ENCODE measurements around the gene CEP170B.

DNA sequence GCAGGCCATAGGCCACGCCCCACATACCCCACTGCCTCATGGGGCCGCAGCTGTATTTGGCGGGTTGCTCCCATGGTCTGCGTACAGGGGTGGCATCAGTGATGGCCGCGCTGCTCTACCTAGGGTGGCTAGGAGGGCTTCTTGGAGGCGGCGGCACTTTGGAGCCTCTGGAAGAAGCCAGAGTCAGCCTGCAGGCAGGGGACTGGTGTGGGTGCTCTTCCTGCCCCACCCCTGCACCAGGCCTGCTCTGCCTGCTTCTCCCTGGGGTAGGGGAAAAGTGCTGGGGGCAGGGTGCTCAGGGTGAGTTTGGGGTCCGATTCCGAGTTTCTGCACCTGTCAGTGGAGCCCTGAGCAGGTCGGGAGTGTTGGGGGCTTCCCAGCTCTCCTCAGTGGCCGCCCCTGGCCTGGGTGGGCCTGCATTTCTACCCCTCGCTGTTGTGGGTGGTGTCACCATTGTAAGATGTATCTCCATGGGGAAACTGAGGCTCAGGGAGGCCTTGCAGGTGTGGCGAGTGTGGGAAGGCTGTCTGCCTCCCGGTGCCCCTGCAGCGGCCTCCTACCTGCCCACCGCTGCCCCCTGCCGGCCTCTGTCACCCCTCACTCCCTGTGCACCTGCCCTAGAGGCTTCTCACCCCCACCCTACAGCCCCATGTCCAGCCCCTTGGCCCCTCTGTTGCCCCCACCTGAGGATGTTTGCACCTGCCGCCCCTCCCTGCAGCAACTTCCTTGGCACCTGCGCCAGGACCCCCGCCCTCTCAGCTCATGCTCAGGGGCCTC, 5.5 kb downstream of the CEP170B start:
- TF ChIP-seq CTCF (conservative IDR thresholded peaks at IDR 0.05; ENCODE audit: low read length) (peak; percentile 56), EZH2phosphoT487 (IDR thresholded peaks at IDR 0.05; ENCODE audit: borderline replicate concordance) (no peak)

Measured in Loucy (cell line).